ENCODE measurements around the gene MOXD1.

Gene MOXD1

DNA sequence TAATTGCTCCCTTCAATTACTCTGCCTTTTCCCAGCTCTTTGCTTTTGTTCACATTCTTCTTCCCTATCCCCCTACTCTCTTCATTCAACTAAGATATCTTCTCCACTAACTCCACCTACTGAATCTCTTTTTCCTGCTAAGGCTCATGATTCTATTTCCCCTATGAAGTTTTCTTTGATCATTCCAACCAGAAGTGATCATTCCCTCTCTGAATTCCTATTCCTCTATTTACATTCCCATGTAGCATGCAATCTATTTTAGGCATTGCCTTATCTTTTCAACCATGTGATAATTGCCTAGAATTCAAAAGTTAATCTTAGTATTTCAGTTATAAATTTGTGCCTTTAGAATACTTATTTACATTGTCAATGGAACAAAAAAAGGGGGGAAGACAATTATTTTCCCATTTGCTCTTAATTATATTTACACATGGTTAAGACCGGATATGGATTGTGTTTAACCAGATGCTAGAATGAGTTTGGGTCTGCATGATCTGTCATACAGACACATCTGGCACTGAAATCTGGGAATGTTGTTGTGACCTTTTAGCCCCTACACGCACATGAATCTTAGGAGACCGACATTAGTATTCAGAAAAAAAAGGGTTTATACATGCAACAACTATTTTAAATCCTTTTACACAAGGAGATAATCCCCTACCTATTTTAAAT, 20.8 kb downstream of the MOXD1 start:
- CTCF ChIA-PET: interaction anchor here (0.6 kb wide), 2 partner anchors 68 to 686 kb away, joined by 3 to 4 read pairs; no protein-coding TSS in a partner anchor
- POLR2A ChIA-PET: no interaction called here
- Histone ChIP-seq H3K4me3 (ENCODE audit: low read depth, low read length) (no peak overlapping the region), H3K36me3 (ENCODE audit: control insufficient read depth in 2 of 2, insufficient read depth in 1 of 2, low read length in 2 of 2) (no peaks in the 10 kb centered on the region), H3K27ac (ENCODE audit: extremely low read depth, low read depth, low read length) (no peak overlapping the region), H3K4me1 (ENCODE audit: control insufficient read depth, insufficient read depth, low read length) (no peaks in the 10 kb centered on the region), H3K9me3 (ENCODE audit: control insufficient read depth, insufficient read depth, low read depth, low read length) (no peaks in the 10 kb centered on the region)
- TF ChIP-seq KLF1 (tag by site-specific recombination; IDR thresholded peaks at IDR 0.05) (no peak), ZNF521 (tag by site-specific recombination; IDR thresholded peaks at IDR 0.05) (no peak), SP2 (tag by site-specific recombination; IDR thresholded peaks at IDR 0.05) (no peak), ZNF350 (tag by site-specific recombination; IDR thresholded peaks at IDR 0.05) (no peak), ZBTB7A (tag by site-specific recombination; IDR thresholded peaks at IDR 0.05; ENCODE audit: low read depth) (no peak), BCL11A (tag by site-specific recombination; IDR thresholded peaks at IDR 0.05; ENCODE audit: low read depth) (no peak), ZNF654 (tag by site-specific recombination; IDR thresholded peaks at IDR 0.05; ENCODE audit: low read depth) (no peak), OSR2 (tag by site-specific recombination; IDR thresholded peaks at IDR 0.05) (no peak), ZFP41 (tag by site-specific recombination; IDR thresholded peaks at IDR 0.05; ENCODE audit: borderline replicate concordance) (no peak), ZNF37A (tag by site-specific recombination; IDR thresholded peaks at IDR 0.05) (no peak), ZNF341 (tag by site-specific recombination; IDR thresholded peaks at IDR 0.05; ENCODE audit: low read depth) (no peak), OVOL3 (tag by site-specific recombination; IDR thresholded peaks at IDR 0.05) (no peak), ZNF529 (tag by site-specific recombination; IDR thresholded peaks at IDR 0.05; ENCODE audit: insufficient replicate concordance) (no peak)
- TF ChIP-seq, protein P1, sequence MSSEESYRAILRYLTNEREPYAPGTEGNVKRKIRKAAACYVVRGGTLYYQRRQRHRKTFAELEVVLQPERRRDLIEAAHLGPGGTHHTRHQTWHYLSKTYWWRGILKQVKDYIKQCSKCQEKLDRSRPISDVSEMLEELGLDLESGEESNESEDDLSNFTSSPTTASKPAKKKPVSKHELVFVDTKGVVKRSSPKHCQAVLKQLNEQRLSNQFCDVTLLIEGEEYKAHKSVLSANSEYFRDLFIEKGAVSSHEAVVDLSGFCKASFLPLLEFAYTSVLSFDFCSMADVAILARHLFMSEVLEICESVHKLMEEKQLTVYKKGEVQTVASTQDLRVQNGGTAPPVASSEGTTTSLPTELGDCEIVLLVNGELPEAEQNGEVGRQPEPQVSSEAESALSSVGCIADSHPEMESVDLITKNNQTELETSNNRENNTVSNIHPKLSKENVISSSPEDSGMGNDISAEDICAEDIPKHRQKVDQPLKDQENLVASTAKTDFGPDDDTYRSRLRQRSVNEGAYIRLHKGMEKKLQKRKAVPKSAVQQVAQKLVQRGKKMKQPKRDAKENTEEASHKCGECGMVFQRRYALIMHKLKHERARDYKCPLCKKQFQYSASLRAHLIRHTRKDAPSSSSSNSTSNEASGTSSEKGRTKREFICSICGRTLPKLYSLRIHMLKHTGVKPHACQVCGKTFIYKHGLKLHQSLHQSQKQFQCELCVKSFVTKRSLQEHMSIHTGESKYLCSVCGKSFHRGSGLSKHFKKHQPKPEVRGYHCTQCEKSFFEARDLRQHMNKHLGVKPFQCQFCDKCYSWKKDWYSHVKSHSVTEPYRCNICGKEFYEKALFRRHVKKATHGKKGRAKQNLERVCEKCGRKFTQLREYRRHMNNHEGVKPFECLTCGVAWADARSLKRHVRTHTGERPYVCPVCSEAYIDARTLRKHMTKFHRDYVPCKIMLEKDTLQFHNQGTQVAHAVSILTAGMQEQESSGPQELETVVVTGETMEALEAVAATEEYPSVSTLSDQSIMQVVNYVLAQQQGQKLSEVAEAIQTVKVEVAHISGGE (tag by site-specific recombination; conservative IDR thresholded peaks at IDR 0.05; ENCODE audit: low read depth): no peak
- TF ChIP-seq, protein P2, sequence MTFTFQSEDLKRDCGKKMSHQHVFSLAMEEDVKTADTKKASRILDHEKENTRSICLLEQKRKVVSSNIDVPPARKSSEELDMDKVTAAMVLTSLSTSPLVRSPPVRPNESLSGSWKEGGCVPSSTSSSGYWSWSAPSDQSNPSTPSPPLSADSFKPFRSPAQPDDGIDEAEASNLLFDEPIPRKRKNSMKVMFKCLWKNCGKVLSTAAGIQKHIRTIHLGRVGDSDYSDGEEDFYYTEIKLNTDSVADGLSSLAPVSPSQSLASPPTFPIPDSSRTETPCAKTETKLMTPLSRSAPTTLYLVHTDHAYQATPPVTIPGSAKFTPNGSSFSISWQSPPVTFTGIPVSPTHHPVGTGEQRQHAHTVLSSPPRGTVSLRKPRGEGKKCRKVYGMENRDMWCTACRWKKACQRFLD (tag by site-specific recombination; IDR thresholded peaks at IDR 0.05): no peak
- TF ChIP-seq, protein P3, sequence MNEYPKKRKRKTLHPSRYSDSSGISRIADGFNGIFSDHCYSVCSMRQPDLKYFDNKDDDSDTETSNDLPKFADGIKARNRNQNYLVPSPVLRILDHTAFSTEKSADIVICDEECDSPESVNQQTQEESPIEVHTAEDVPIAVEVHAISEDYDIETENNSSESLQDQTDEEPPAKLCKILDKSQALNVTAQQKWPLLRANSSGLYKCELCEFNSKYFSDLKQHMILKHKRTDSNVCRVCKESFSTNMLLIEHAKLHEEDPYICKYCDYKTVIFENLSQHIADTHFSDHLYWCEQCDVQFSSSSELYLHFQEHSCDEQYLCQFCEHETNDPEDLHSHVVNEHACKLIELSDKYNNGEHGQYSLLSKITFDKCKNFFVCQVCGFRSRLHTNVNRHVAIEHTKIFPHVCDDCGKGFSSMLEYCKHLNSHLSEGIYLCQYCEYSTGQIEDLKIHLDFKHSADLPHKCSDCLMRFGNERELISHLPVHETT (tag by site-specific recombination; IDR thresholded peaks at IDR 0.05): no peak
- TF ChIP-seq, protein P4, sequence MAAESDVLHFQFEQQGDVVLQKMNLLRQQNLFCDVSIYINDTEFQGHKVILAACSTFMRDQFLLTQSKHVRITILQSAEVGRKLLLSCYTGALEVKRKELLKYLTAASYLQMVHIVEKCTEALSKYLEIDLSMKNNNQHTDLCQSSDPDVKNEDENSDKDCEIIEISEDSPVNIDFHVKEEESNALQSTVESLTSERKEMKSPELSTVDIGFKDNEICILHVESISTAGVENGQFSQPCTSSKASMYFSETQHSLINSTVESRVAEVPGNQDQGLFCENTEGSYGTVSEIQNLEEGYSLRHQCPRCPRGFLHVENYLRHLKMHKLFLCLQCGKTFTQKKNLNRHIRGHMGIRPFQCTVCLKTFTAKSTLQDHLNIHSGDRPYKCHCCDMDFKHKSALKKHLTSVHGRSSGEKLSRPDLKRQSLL (tag by site-specific recombination; IDR thresholded peaks at IDR 0.05): no peak

DNA sequence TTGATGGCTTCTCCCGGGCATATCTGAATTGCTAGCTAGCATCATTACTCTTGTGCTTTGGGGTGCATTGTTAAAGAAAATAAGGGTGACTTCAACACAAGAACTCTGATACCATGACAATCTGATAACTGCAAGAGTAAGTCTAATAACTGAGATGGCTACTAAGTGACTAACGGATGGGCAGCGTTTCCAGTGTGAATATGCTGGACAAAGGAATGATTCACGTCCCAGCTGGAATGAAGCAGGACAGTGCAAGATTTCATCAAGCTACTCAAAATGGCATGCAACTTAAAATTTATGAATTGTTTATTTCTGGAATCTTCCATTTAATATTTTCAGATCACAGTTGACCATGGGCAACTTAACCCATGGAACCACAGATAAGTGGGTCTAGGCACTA, 31.7 kb downstream of the MOXD1 start:
- TF ChIP-seq, protein P5, sequence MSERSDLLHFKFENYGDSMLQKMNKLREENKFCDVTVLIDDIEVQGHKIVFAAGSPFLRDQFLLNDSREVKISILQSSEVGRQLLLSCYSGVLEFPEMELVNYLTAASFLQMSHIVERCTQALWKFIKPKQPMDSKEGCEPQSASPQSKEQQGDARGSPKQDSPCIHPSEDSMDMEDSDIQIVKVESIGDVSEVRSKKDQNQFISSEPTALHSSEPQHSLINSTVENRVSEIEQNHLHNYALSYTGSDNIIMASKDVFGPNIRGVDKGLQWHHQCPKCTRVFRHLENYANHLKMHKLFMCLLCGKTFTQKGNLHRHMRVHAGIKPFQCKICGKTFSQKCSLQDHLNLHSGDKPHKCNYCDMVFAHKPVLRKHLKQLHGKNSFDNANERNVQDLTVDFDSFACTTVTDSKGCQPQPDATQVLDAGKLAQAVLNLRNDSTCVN (tag by site-specific recombination; optimal IDR thresholded peaks at IDR 0.05): peak; percentile 3
- no peak for TF ChIP-seq ZNF544 (tag by site-specific recombination; IDR thresholded peaks at IDR 0.05)
- ChIA-PET CTCF (interaction anchor here (0.6 to 0.7 kb wide), 2 partner anchors 24 to 445 kb away, joined by 3 read pairs; no protein-coding TSS in a partner anchor), POLR2A (no interaction called here)
- no peak overlapping the region for H3K27ac ChIP-seq (ENCODE audit: extremely low read depth, low read depth, low read length)
- H3K9me3 ChIP-seq (ENCODE audit: control insufficient read depth, insufficient read depth, low read depth, low read length): no peaks in the 10 kb centered on the region
- 0 out of 2 replicates have a peak, but pooled peaks cover 2% of the 10 kb centered on the region for H3K4me1 ChIP-seq (ENCODE audit: control insufficient read depth, insufficient read depth, low read length)
- no peak overlapping the region for H3K4me3 ChIP-seq (ENCODE audit: low read depth, low read length)
- H3K36me3 ChIP-seq (ENCODE audit: control insufficient read depth in 2 of 2, insufficient read depth in 1 of 2, low read length in 2 of 2): peaks cover 0 to 7% of the 10 kb centered on the region in 2 experiments; a peak in 1 of 3 replicates
